Neural cell (in vitro differentiated cells): Measurements from ENCODE around the gene MTRF1L. TPM values are rescaled to one million over a fixed set of nuclear protein-coding genes. Genes with fewer than 3 reads are reported as not detected.
A peak's percentile ranks its signal among the peaks of the same experiment; 100 is the strongest.

ENCODE experiments used
- H2AFZ ChIP-seq: fragments of 200-600, 300-800 bp; sonication (generic), shearing (Covaris generic); 2 replicates; pipeline ENCODE4 v1.6.0; 2014; ENCODE audit warnings: low read depth, mild to moderate bottlenecking, antibody characterized with exemption, low read length, moderate library complexity
- H3F3A ChIP-seq: fragments of 200-600 bp; shearing (Covaris generic); 2 replicates; pipeline ENCODE4 v1.6.1; 2016; ENCODE audit warnings: mild to moderate bottlenecking, moderate library complexity, mixed read lengths, antibody characterized with exemption, low read length; ENCODE audit not compliant: insufficient read depth, poor library complexity, severe bottlenecking
- H3K27ac ChIP-seq: fragments of 200-600, 300-800 bp; sonication (generic), shearing (Covaris generic); 2 replicates; pipeline ENCODE4 v1.5.1; 2014; ENCODE audit warnings: mild to moderate bottlenecking, low read length, moderate library complexity
- H3K27me3 ChIP-seq: fragments of 300-800, 200-600 bp; sonication (generic), shearing (Covaris generic); 2 replicates; pipeline ENCODE4 v1.6.0; 2014; ENCODE audit warnings: mild to moderate bottlenecking, low read depth, low read length, moderate library complexity; ENCODE audit not compliant: insufficient read depth
- H3K36me3 ChIP-seq: fragments of 300-800, 200-600 bp; sonication (generic), shearing (Covaris generic); 2 replicates; pipeline ENCODE4 v1.5.1; 2014; ENCODE audit warnings: mild to moderate bottlenecking, antibody characterized with exemption, low read length, moderate library complexity; ENCODE audit not compliant: insufficient read depth
- H3K4me2 ChIP-seq: fragments of 300-800, 200-600 bp; sonication (generic), shearing (Covaris generic); 2 replicates; pipeline ENCODE4 v1.6.0; 2014; ENCODE audit warnings: mild to moderate bottlenecking, low read length
- H3K4me3 ChIP-seq: fragments of 300-800, 200-600 bp; sonication (generic), shearing (Covaris generic); 2 replicates; pipeline ENCODE4 v1.5.1; 2014; ENCODE audit warnings: mild to moderate bottlenecking, low read length, moderate library complexity
- H3K79me2 ChIP-seq: fragments of 200-600 bp; shearing (Covaris generic); replicated peaks from 2 replicates; pipeline ENCODE4 v1.6.0; 2014; ENCODE audit warnings: mild to moderate bottlenecking, low read length, moderate library complexity; ENCODE audit not compliant: insufficient read depth
- H3K9ac ChIP-seq: fragments of 300-800, 200-600 bp; sonication (generic), shearing (Covaris generic); 2 replicates; pipeline ENCODE4 v1.6.1; 2016; ENCODE audit warnings: mild to moderate bottlenecking, low read length, mixed read lengths
- H3K9me2 ChIP-seq: fragments of 200-600 bp; shearing (Covaris generic); 2 replicates; pipeline ENCODE4 v1.6.1; 2016; ENCODE audit warnings: mild to moderate bottlenecking, low read length, mixed read lengths; ENCODE audit not compliant: insufficient read depth
- H3K9me3 ChIP-seq: fragments of 200-600, 300-800 bp; sonication (generic), shearing (Covaris generic); 2 replicates; pipeline ENCODE4 v1.6.1; 2016; ENCODE audit warnings: mild to moderate bottlenecking, mixed run types, low read length, moderate library complexity, mixed read lengths
- H4K20me1 ChIP-seq: fragments of 200-600 bp; shearing (Covaris generic); 2 replicates; pipeline ENCODE4 v1.6.1; 2016; ENCODE audit warnings: mild to moderate bottlenecking, mixed run types; ENCODE audit not compliant: insufficient read depth
- CTCF ChIP-seq: fragments of 450-650 bp; IDR thresholded peaks from 2 replicates; pipeline ENCODE4 v1.5.1; 2014; ENCODE audit warnings: antibody characterized with exemption, mild to moderate bottlenecking, moderate library complexity; ENCODE audit not compliant: poor library complexity, severe bottlenecking
- EP300 ChIP-seq: fragments of 450-650 bp; conservative IDR thresholded peaks from 2 replicates; pipeline ENCODE4 v1.6.1; 2014; ENCODE audit warnings: antibody characterized with exemption, mild to moderate bottlenecking, moderate library complexity; ENCODE audit not compliant: poor library complexity, severe bottlenecking
- EZH2 ChIP-seq: fragments of 200-600, 300-800 bp; shearing (Covaris generic), sonication (generic); IDR thresholded peaks from 2 replicates; pipeline ENCODE4 v1.6.1; 2014; ENCODE audit warnings: antibody characterized with exemption, low read length, borderline replicate concordance, mild to moderate bottlenecking; ENCODE audit not compliant: insufficient read depth, poor library complexity, severe bottlenecking
- MXI1 ChIP-seq: fragments of 450-650 bp; conservative IDR thresholded peaks from 2 replicates; pipeline ENCODE4 v1.6.1; 2014; ENCODE audit warnings: antibody characterized with exemption, mild to moderate bottlenecking; ENCODE audit not compliant: poor library complexity, severe bottlenecking
- POLR2AphosphoS5 ChIP-seq: IDR thresholded peaks from 2 replicates; pipeline ENCODE4 v1.6.1; 2012
- RAD21 ChIP-seq: fragments of 450-650 bp; conservative IDR thresholded peaks from 2 replicates; pipeline ENCODE4 v1.6.1; 2014; ENCODE audit warnings: antibody characterized with exemption, mild to moderate bottlenecking, moderate library complexity
- REST ChIP-seq: IDR thresholded peaks from 2 replicates; pipeline ENCODE4 v1.6.1; 2012; ENCODE audit warnings: borderline replicate concordance
- SMC3 ChIP-seq: fragments of 450-650 bp; conservative IDR thresholded peaks from 2 replicates; pipeline ENCODE4 v1.6.1; 2014; ENCODE audit warnings: antibody characterized with exemption, mild to moderate bottlenecking, moderate library complexity; ENCODE audit not compliant: poor library complexity
- TAF1 ChIP-seq: IDR thresholded peaks from 2 replicates; pipeline ENCODE4 v1.6.1; 2012; ENCODE audit warnings: low read depth
- polyA plus RNA-seq: library from polyadenylated mRNA; depleted of rRNA; stranded (reverse); fragments of >200 nt; gene quantifications from 2 replicates; pipeline ENCODE4 v1.2.3, GENCODE V29; 2014

Gene MTRF1L
- polyA plus RNA-seq, 1 donor from 2014 or later: 14.0 TPM

- peak within 1 kb of the TSS; percentile 87 for H3K4me2 ChIP-seq
- H3K36me3 ChIP-seq: no peaks in the 10 kb centered on the region
- H3F3A ChIP-seq: peaks cover 3% of the 10 kb centered on the region
- peak within 1 kb of the TSS; percentile 65 for H2AFZ ChIP-seq
- TF ChIP-seq EZH2: no peak
- peak; percentile 99 for TF ChIP-seq MXI1
- TF ChIP-seq POLR2AphosphoS5: no peak
- TF ChIP-seq REST: no peak
- TF ChIP-seq EP300: peak; percentile 38
- no peak for TF ChIP-seq RAD21
- TF ChIP-seq CTCF: no peak
- TF ChIP-seq TAF1: no peak
- no peak for TF ChIP-seq SMC3
- H3K79me2 ChIP-seq: peaks cover 64% of the 10 kb centered on the region
- H3K9me3 ChIP-seq: no peaks in the 10 kb centered on the region
- peak within 1 kb of the TSS; percentile 75 for H3K27ac ChIP-seq
- peak within 1 kb of the TSS; percentile 74 for H3K9ac ChIP-seq
- H3K9me2 ChIP-seq: no peaks in the 10 kb centered on the region
- peaks cover 2% of the 10 kb centered on the region for H4K20me1 ChIP-seq
- no peaks in the 10 kb centered on the region for H3K27me3 ChIP-seq
- peak within 1 kb of the TSS; percentile 81 for H3K4me3 ChIP-seq
Observed at GRCh38 chr6:152982904-152983636, 19.4 kb downstream of the MTRF1L start, which contains the start of gene FBXO5. TSS of gene FBXO5 (minus strand) at chr6:152983041. CDS start at chr6:152982959, 82 bp downstream.

- Histone ChIP-seq H3K4me3 (peak overlapping the region; percentile 81), H4K20me1 (peaks cover 2% of the 10 kb centered on the region), H3F3A (peaks cover 3% of the 10 kb centered on the region), H2AFZ (no peak overlapping the region), H3K9me3 (no peaks in the 10 kb centered on the region), H3K79me2 (peaks cover 72% of the 10 kb centered on the region), H3K9me2 (no peaks in the 10 kb centered on the region), H3K4me2 (peak overlapping the region; percentile 87), H3K27me3 (no peaks in the 10 kb centered on the region), H3K9ac (peak overlapping the region; percentile 19), H3K36me3 (no peaks in the 10 kb centered on the region), H3K27ac (no peak overlapping the region)
- TF ChIP-seq REST: no peak
- no peak for TF ChIP-seq POLR2AphosphoS5
- no peak for TF ChIP-seq TAF1
- no peak for TF ChIP-seq EP300
- no peak for TF ChIP-seq RAD21
- no peak for TF ChIP-seq CTCF
- no peak for TF ChIP-seq MXI1
- no peak for TF ChIP-seq SMC3
Observed at GRCh38 chr6:152981989-152982903, 20.3 kb downstream of the MTRF1L start.
